GM21367 (cell line): ENCODE measurements around the gene MGMT.

Experiments
- ATAC-seq: cut with Tn5 transposase; IDR thresholded peaks from one replicate; pipeline ENCODE4 v1.9.1; 2021; ENCODE audit not compliant: unreplicated experiment

MGMT gene

GRCh38 chr10:129725011-129725410 lies 258.0 kb downstream of the MGMT start:
- ATAC-seq = no peak

DNA sequence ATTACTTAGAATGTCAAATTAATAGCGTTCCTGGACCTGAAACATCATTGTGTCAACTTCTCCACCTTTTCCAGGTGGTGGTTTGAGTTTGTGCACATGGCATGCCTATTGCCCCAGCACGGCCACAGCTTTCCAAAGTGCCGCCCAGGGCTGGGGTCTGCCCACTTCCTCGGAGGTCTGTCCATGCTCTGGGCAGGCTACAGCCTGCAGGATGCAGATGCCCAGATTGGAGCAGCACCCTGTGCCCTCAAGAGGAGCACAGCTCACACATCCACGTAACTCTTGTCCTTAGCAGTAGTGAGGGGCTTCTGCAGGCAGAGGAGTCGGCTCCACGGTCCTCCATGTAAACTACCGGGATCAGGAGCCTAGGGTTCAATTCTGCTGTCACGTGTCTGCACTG lies 258.4 kb downstream of the MGMT start:
- ATAC-seq = no peak

- no peak for ATAC-seq
Observed at GRCh38 chr10:129725890-129726631, 259.0 kb downstream of the MGMT start.

- no peak for ATAC-seq
Observed at GRCh38 chr10:129727071-129727470, 260.0 kb downstream of the MGMT start.

DNA sequence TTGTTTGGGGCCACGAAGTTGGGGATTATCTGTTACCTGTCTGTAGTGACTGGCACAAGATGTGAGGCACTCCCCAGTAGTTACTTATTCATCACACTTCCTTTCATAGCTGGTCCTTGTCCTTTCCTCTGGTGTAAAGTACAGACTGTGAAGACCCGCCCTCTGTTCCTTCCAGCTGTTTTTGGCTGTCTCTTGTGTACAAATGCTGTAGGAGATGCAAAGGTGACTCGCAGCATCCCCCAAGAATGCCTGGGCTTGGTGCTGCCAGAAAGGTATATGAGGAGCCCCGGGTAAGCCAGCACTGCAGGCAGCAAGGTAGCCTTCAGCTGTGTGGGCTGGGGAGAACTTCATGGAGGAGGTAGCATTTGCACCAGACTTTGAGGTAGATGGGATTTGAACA lies 260.5 kb downstream of the MGMT start:
- ATAC-seq = no peak

DNA sequence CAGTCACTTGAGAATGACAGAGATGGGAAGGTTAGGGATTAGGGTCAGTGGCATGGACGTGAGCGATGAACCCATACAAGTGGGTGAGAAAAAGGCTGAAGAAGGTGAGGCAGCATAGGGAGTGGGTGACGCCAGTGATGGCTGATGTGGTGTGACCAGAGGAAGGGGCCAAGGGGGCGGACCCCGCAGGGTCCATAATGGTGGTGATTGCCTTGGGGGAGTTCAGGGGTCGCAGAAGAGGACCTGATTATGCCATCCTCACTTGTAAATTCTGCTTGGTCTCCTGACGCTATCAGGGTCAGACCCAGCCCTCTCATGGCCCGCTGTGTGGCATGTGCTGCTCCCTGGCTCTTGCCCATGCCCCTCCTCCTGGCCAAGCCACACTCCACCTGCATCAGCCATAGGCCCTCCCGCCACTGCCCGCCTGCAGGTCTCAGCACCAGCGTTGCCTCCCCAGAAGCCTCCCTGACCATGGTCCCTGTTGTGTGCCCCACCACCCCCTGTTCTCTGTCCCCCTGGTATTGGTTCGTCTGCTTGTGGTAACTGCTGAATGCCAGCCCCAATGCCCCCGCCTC lies 261.3 kb downstream of the MGMT start:
- no peak for ATAC-seq

GRCh38 chr10:129728905-129729795 lies 262.1 kb downstream of the MGMT start:
- ATAC-seq = no peak

DNA sequence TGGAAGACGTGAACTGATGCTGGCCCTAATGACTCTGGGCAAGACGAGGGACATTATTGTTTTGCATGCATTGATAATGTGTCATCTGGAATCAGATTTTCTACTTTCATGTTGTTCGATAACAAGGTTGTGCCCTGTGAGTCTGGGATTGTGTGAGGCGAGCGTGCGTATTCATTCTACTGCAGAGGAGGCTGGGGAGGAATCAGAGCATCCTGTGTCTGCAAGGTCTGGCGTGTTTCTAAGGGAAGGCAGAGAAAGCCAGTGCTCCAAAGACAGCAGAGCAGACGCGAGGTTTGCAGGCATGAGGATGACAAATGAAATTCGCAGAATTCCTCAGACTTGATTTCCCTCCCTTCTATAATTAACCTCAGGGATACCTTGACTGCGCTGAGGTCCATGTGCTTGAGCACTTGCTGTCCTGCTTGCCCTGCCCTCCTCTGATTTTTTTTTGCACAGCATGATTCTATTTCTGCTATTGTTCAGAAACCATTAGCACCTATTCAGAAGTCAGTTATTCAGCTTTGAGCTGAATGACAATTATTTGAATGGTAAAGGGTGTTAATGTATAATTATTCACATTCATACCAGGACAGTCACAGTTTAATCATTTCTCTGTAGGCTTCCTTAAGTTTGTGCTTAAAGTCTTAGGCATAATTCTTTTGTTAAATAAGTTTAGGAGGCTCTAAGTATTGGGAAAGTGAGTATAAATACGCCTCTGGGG lies 263.4 kb downstream of the MGMT start:
- ATAC-seq = no peak

DNA sequence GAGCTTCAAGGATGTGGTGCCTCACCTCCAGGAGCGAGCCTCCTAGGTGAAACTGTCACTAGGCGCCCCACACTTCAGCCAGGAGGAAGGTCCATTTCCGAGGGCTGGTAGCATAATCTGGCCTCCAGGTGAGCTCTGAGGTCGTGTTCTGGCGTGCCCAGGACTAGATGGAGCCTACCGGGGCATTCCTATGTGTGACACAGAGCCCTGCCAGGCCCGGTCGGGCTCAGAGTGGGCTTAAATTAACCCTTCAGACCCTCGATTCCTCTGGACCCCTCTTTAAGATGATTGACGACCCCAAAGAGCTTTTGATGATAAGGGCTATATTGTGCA lies 263.9 kb downstream of the MGMT start:
- no peak for ATAC-seq

DNA sequence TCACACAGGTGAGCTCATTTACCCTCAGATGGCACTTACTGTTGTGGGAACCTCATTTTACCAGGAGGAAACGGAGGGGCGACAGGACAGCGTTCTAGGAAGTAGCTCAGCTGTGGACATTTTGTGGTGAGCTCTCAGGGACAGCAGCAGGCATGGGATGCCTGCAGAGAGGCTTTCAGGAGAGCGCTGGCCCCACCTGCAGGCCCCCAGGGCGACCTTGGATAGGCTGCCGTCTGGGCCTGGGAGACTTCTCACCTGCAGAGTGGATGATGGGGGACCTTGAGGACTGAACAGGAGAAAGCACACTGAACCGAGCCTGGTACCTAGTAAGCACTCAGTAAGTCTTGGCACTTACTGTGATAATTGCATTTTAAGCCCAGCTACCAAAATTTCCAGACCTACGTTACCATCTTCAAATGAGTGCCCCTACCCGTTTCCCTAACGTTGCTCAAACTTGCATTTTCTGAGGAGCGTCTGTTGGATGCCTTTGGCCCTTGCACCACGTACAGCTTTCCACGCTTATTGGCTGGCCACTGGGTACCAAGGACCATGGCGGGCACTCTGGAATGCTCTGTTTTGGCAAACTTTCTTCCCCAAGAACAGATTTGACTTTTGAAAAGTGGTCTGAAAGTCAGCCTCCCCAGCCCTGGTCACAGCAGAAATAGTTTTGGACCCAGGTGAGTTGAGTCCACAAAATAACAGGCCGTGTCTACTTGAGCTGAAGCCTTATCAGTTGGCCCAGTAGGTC lies 273.7 kb downstream of the MGMT start:
- no peak for ATAC-seq

- ATAC-seq = no peak
Observed at GRCh38 chr10:129741280-129741977, 274.4 kb downstream of the MGMT start.

DNA sequence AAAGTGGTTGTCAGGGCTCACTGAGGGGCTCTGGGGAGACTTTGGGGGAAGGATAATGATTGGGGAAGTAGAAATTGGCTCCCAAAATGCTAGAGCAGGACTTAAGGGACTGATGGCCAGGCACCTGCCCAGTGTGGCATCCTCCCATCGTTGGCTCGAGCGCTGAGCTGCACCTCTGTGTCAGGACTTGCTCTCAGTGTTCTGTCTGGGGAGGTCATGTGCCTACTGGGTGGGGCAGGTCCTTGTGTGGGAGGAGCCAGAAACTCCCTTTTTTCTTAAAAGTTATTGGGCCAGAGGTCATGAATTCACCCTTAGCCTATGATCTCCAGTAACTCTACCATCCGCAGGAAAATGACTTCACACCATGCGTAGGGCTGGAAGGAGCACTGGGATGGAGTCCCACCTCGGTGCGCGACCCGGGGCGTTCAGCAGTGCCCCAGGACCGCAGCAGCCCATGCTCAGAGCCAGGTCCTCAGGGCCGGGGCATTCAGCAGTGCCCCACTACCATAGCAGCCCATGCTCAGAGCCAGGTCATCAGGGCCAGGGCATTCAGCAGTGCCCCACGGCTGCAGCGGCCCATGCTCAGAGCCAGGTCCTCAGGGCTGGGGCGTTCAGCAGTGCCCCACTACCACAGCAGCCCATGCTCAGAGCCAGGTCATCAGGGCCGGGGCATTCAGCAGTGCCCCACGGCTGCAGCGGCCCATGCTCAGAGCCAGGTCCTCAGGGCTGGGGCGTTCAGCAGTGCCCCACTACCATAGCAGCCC lies 275.1 kb downstream of the MGMT start:
- ATAC-seq = no peak

DNA sequence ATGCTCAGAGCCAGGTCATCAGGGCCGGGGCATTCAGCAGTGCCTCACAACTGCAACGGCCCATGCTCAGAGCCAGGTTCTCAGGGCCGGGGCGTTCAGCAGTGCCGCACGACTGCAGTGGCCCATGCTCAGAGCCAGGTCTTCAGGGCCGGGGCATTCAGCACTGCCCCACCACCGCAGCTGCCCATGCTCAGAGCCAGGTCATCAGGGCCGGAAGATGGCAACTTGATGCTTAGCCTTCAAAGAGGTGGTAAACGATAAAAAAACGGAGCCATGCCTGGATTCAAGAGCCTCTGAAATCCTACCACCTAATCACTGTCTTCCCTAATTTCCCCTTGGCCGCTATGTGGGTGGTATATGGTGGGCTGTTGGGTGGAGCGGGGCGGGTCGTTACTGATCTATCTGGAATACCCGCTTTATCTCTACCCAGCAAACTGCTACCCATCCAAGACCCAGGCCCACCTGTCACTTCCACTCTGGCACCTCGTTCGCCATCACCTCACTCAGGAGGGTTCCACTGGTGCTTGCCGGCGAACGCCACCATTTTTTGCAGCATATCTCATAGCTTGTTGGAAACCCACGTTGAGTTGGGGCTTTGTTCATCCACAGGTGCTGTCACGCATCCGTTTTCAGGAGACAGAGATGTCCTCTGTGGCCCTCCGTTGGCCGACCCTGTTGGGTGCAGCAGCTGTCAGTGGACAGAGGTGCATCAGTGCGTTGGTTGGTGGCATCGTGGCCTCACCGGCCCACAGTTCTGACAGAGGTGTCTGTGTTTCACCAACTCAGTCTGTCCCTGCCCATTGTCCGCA lies 275.9 kb downstream of the MGMT start:
- no peak for ATAC-seq

DNA sequence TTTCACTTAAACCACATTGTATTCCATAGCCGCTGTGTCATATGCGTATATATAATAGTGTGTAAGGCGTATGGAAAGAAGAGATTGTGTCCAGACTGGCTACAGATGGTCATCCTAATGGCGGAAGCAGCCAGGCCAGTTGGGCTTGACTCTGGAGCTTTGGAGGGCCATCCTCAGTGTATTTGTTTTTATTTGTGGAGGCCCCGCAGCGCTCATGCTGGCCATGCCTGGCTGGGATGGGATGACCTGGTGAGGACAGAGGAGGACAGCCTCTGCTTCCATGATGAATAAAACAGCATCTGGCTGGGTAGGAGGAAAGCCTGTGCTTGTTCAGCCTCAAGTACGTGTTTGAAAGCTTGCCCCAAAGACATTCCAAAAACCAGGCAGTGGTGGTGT lies 276.7 kb downstream of the MGMT start:
- no peak for ATAC-seq

GRCh38 chr10:129744134-129745111 lies 277.4 kb downstream of the MGMT start:
- no peak for ATAC-seq

DNA sequence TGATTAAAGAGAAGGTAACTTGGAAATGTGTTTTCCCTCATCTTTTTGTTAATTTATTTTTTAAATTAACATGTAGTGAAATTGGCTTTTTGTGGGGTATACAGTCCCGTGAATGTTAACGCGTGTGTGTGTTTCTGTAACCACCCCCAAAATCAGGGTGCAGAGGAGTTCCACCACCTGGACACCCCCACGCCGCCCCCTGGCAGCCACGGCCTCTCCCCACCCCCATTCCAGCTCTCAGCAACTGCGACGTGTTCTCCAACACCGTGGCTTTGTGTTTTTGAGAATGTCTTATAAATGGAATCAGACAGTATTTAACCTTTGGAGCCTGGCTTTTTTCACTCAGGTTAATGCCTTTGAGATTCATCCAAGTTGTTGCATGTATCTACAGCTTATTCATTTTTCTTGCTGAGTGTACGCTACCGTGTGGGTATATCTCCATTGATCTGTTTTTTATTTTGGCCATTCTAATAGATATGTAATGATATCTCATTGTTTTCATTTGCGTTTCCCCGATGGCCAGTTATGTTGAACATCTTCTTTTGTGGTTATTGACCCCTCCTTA lies 278.2 kb downstream of the MGMT start:
- no peak for ATAC-seq
